Neural cell (in vitro differentiated cells): ENCODE results near the gene MED27. TPM values are rescaled to one million over a fixed set of nuclear protein-coding genes. Genes with fewer than 3 reads are reported as not detected.

Experiments used
- H2AFZ ChIP-seq: fragments of 200-600, 300-800 bp; sonication (generic), shearing (Covaris generic); 2 replicates; pipeline ENCODE4 v1.6.0; 2014; ENCODE audit warnings: low read depth, mild to moderate bottlenecking, antibody characterized with exemption, low read length, moderate library complexity
- H3F3A ChIP-seq: fragments of 200-600 bp; shearing (Covaris generic); 2 replicates; pipeline ENCODE4 v1.6.1; 2016; ENCODE audit warnings: mild to moderate bottlenecking, moderate library complexity, mixed read lengths, antibody characterized with exemption, low read length; ENCODE audit not compliant: insufficient read depth, poor library complexity, severe bottlenecking
- H3K27ac ChIP-seq: fragments of 200-600, 300-800 bp; sonication (generic), shearing (Covaris generic); 2 replicates; pipeline ENCODE4 v1.5.1; 2014; ENCODE audit warnings: mild to moderate bottlenecking, low read length, moderate library complexity
- H3K27me3 ChIP-seq: fragments of 300-800, 200-600 bp; sonication (generic), shearing (Covaris generic); 2 replicates; pipeline ENCODE4 v1.6.0; 2014; ENCODE audit warnings: mild to moderate bottlenecking, low read depth, low read length, moderate library complexity; ENCODE audit not compliant: insufficient read depth
- H3K36me3 ChIP-seq: fragments of 300-800, 200-600 bp; sonication (generic), shearing (Covaris generic); 2 replicates; pipeline ENCODE4 v1.5.1; 2014; ENCODE audit warnings: mild to moderate bottlenecking, antibody characterized with exemption, low read length, moderate library complexity; ENCODE audit not compliant: insufficient read depth
- H3K4me2 ChIP-seq: fragments of 300-800, 200-600 bp; sonication (generic), shearing (Covaris generic); 2 replicates; pipeline ENCODE4 v1.6.0; 2014; ENCODE audit warnings: mild to moderate bottlenecking, low read length
- H3K4me3 ChIP-seq: fragments of 300-800, 200-600 bp; sonication (generic), shearing (Covaris generic); 2 replicates; pipeline ENCODE4 v1.5.1; 2014; ENCODE audit warnings: mild to moderate bottlenecking, low read length, moderate library complexity
- H3K79me2 ChIP-seq: fragments of 200-600 bp; shearing (Covaris generic); replicated peaks from 2 replicates; pipeline ENCODE4 v1.6.0; 2014; ENCODE audit warnings: mild to moderate bottlenecking, low read length, moderate library complexity; ENCODE audit not compliant: insufficient read depth
- H3K9ac ChIP-seq: fragments of 300-800, 200-600 bp; sonication (generic), shearing (Covaris generic); 2 replicates; pipeline ENCODE4 v1.6.1; 2016; ENCODE audit warnings: mild to moderate bottlenecking, low read length, mixed read lengths
- H3K9me2 ChIP-seq: fragments of 200-600 bp; shearing (Covaris generic); 2 replicates; pipeline ENCODE4 v1.6.1; 2016; ENCODE audit warnings: mild to moderate bottlenecking, low read length, mixed read lengths; ENCODE audit not compliant: insufficient read depth
- H3K9me3 ChIP-seq: fragments of 200-600, 300-800 bp; sonication (generic), shearing (Covaris generic); 2 replicates; pipeline ENCODE4 v1.6.1; 2016; ENCODE audit warnings: mild to moderate bottlenecking, mixed run types, low read length, moderate library complexity, mixed read lengths
- H4K20me1 ChIP-seq: fragments of 200-600 bp; shearing (Covaris generic); 2 replicates; pipeline ENCODE4 v1.6.1; 2016; ENCODE audit warnings: mild to moderate bottlenecking, mixed run types; ENCODE audit not compliant: insufficient read depth
- CTCF ChIP-seq: fragments of 450-650 bp; IDR thresholded peaks from 2 replicates; pipeline ENCODE4 v1.5.1; 2014; ENCODE audit warnings: antibody characterized with exemption, mild to moderate bottlenecking, moderate library complexity; ENCODE audit not compliant: poor library complexity, severe bottlenecking
- EP300 ChIP-seq: fragments of 450-650 bp; conservative IDR thresholded peaks from 2 replicates; pipeline ENCODE4 v1.6.1; 2014; ENCODE audit warnings: antibody characterized with exemption, mild to moderate bottlenecking, moderate library complexity; ENCODE audit not compliant: poor library complexity, severe bottlenecking
- EZH2 ChIP-seq: fragments of 200-600, 300-800 bp; shearing (Covaris generic), sonication (generic); IDR thresholded peaks from 2 replicates; pipeline ENCODE4 v1.6.1; 2014; ENCODE audit warnings: antibody characterized with exemption, low read length, borderline replicate concordance, mild to moderate bottlenecking; ENCODE audit not compliant: insufficient read depth, poor library complexity, severe bottlenecking
- MXI1 ChIP-seq: fragments of 450-650 bp; conservative IDR thresholded peaks from 2 replicates; pipeline ENCODE4 v1.6.1; 2014; ENCODE audit warnings: antibody characterized with exemption, mild to moderate bottlenecking; ENCODE audit not compliant: poor library complexity, severe bottlenecking
- POLR2AphosphoS5 ChIP-seq: IDR thresholded peaks from 2 replicates; pipeline ENCODE4 v1.6.1; 2012
- RAD21 ChIP-seq: fragments of 450-650 bp; conservative IDR thresholded peaks from 2 replicates; pipeline ENCODE4 v1.6.1; 2014; ENCODE audit warnings: antibody characterized with exemption, mild to moderate bottlenecking, moderate library complexity
- SMC3 ChIP-seq: fragments of 450-650 bp; conservative IDR thresholded peaks from 2 replicates; pipeline ENCODE4 v1.6.1; 2014; ENCODE audit warnings: antibody characterized with exemption, mild to moderate bottlenecking, moderate library complexity; ENCODE audit not compliant: poor library complexity
- TAF1 ChIP-seq: IDR thresholded peaks from 2 replicates; pipeline ENCODE4 v1.6.1; 2012; ENCODE audit warnings: low read depth
- polyA plus RNA-seq: library from polyadenylated mRNA; depleted of rRNA; stranded (reverse); fragments of >200 nt; gene quantifications from 2 replicates; pipeline ENCODE4 v1.2.3, GENCODE V29; 2014
- TF ChIP-seq, protein P1 (sequence below): IDR thresholded peaks from 2 replicates; pipeline ENCODE4 v1.6.1; 2012; ENCODE audit warnings: borderline replicate concordance

MED27 gene
- polyA plus RNA-seq, 1 donor from 2014 or later, result 7.5 TPM

- Histone ChIP-seq H2AFZ (no peak overlapping the region), H3K4me2 (no peak overlapping the region), H3K9ac (no peak overlapping the region), H3F3A (no peaks in the 10 kb centered on the region), H3K9me2 (no peaks in the 10 kb centered on the region), H3K9me3 (no peaks in the 10 kb centered on the region), H3K27me3 (no peaks in the 10 kb centered on the region), H3K4me3 (no peak overlapping the region), H3K36me3 (no peaks in the 10 kb centered on the region), H3K27ac (no peak overlapping the region), H4K20me1 (no peaks in the 10 kb centered on the region), H3K79me2 (no peaks in the 10 kb centered on the region)
- TF ChIP-seq POLR2AphosphoS5 (no peak), EZH2 (no peak), SMC3 (no peak), CTCF (no peak), EP300 (no peak), MXI1 (no peak), TAF1 (no peak), RAD21 (no peak)
- TF ChIP-seq, protein P1, sequence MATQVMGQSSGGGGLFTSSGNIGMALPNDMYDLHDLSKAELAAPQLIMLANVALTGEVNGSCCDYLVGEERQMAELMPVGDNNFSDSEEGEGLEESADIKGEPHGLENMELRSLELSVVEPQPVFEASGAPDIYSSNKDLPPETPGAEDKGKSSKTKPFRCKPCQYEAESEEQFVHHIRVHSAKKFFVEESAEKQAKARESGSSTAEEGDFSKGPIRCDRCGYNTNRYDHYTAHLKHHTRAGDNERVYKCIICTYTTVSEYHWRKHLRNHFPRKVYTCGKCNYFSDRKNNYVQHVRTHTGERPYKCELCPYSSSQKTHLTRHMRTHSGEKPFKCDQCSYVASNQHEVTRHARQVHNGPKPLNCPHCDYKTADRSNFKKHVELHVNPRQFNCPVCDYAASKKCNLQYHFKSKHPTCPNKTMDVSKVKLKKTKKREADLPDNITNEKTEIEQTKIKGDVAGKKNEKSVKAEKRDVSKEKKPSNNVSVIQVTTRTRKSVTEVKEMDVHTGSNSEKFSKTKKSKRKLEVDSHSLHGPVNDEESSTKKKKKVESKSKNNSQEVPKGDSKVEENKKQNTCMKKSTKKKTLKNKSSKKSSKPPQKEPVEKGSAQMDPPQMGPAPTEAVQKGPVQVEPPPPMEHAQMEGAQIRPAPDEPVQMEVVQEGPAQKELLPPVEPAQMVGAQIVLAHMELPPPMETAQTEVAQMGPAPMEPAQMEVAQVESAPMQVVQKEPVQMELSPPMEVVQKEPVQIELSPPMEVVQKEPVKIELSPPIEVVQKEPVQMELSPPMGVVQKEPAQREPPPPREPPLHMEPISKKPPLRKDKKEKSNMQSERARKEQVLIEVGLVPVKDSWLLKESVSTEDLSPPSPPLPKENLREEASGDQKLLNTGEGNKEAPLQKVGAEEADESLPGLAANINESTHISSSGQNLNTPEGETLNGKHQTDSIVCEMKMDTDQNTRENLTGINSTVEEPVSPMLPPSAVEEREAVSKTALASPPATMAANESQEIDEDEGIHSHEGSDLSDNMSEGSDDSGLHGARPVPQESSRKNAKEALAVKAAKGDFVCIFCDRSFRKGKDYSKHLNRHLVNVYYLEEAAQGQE, result no peak
These were observed 11.1 kb upstream of the MED27 start for GRCh38 chr9:132090771-132091170.

- Histone ChIP-seq H3K36me3 (no peaks in the 10 kb centered on the region), H3K79me2 (no peaks in the 10 kb centered on the region), H3K4me2 (no peak overlapping the region), H3K9me3 (no peaks in the 10 kb centered on the region), H3K27ac (no peak overlapping the region), H3K27me3 (no peaks in the 10 kb centered on the region), H4K20me1 (no peaks in the 10 kb centered on the region), H3K9ac (no peak overlapping the region), H2AFZ (no peak overlapping the region), H3K9me2 (no peaks in the 10 kb centered on the region), H3K4me3 (no peak overlapping the region), H3F3A (no peaks in the 10 kb centered on the region)
- TF ChIP-seq CTCF (no peak), POLR2AphosphoS5 (no peak), TAF1 (no peak), MXI1 (no peak), SMC3 (no peak), EP300 (no peak), RAD21 (no peak)
- TF ChIP-seq, protein P1, result no peak
These were observed 7.9 kb upstream of the MED27 start for GRCh38 chr9:132087438-132088030.
